BJ (cell line): ENCODE measurements around the gene WFDC5. TPM values are rescaled to one million over a fixed set of nuclear protein-coding genes. Genes with fewer than 3 reads are reported as not detected.

ENCODE experiments used
- CTCF ChIA-PET: fragments of 350-600 bp; formaldehyde crosslinking; extraction: SDS; loops from one replicate; lab custom pipeline; 2021; ENCODE audit warnings: antibody characterized with exemption, inconsistent platforms; lab: Yijun Ruan, JAX
- POLR2A ChIA-PET: fragments of 300-600 bp; sonication (Branson Sonifier 250); formaldehyde crosslinking; extraction: SDS; loops from one replicate; lab custom pipeline; 2021; ENCODE audit warnings: antibody characterized with exemption; lab: Charles Lee
- DNase-seq: peaks from one replicate; pipeline ENCODE4 v3.0.0-alpha.2; 2011; ENCODE audit warnings: low read depth
- H3K27me3 ChIP-seq: 2 replicates; pipeline ENCODE4 v1.6.0; 2011; ENCODE audit warnings: low read length; ENCODE audit not compliant: control insufficient read depth, insufficient read depth
- H3K36me3 ChIP-seq: 2 replicates; pipeline ENCODE4 v1.5.1; 2011; ENCODE audit warnings: low read length; ENCODE audit not compliant: control insufficient read depth, insufficient read depth
- H3K4me3 ChIP-seq: 2 replicates; pipeline ENCODE4 v1.5.1; 2011; ENCODE audit warnings: low read depth, mild to moderate bottlenecking, control low read depth, low read length
- polyA plus RNA-seq: library from polyadenylated mRNA; depleted of rRNA; stranded (reverse); fragments of >200 nt; gene quantifications from 2 replicates; pipeline ENCODE4 v1.2.3, GENCODE V29; 2011
- TF ChIP-seq, protein P1 (sequence below): IDR thresholded peaks from 2 replicates; pipeline ENCODE4 v1.5.1; 2011; ENCODE audit warnings: low read depth, mild to moderate bottlenecking, control low read depth, inconsistent platforms, low read length, moderate library complexity; ENCODE audit not compliant: insufficient read depth

The WFDC5 gene
- polyA plus RNA-seq, 1 experiment: not detected

DNA sequence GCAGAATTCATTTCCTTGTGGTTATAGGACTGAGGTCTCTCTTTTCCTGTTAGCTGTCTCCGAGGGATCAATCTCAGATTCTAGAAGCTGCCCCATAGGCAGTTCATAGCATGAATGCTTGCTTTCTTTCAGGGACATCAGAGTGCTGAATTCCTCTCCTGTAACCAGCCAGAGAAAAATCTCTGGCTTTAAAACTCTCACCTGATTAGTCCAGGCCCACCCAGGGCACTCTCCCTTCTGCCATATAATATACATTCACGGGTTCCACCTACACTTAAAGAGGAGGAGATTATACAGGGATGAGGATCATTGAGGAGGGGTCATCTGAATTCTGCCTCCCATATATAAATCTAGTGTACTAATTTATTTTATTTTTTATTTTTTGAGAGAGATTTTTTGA is 11.9 kb downstream of the WFDC5 start:
- no peak overlapping the region for H3K4me3 ChIP-seq
- DNase-seq: no peak
- TF ChIP-seq, protein P1, sequence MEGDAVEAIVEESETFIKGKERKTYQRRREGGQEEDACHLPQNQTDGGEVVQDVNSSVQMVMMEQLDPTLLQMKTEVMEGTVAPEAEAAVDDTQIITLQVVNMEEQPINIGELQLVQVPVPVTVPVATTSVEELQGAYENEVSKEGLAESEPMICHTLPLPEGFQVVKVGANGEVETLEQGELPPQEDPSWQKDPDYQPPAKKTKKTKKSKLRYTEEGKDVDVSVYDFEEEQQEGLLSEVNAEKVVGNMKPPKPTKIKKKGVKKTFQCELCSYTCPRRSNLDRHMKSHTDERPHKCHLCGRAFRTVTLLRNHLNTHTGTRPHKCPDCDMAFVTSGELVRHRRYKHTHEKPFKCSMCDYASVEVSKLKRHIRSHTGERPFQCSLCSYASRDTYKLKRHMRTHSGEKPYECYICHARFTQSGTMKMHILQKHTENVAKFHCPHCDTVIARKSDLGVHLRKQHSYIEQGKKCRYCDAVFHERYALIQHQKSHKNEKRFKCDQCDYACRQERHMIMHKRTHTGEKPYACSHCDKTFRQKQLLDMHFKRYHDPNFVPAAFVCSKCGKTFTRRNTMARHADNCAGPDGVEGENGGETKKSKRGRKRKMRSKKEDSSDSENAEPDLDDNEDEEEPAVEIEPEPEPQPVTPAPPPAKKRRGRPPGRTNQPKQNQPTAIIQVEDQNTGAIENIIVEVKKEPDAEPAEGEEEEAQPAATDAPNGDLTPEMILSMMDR: no peak

DNA sequence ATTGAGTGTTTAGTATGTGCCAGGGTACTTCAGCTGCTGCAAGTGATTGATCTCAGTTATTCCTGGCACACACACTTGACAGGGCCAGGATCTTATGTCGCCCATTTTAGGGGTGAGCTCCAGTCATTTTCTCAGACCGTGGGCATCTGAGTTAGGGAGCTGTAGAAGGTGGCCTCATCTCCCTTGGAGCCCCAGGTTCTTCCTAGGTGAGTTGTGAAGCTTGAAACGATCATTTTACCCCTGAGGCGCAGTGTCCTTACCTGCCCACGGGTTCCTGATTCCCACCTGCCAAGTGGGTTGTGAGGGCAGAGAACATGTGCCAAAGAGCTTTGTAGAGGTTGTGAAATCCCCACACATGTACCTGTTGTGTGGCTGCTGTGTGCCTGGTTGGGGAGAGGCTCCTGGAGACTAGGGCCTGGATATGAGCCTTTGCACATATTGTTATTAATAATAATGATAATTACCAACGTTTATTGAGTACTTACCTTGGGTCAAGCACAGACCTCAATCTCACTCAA is 13.6 kb downstream of the WFDC5 start:
- no peaks in the 10 kb centered on the region for H3K36me3 ChIP-seq
- ChIA-PET POLR2A (no interaction called here), CTCF (interaction anchor here (3.5 to 15.9 kb wide), 3 partner anchors 10 to 191 kb away, joined by 32 to 407 read pairs (median 78); no protein-coding TSS in a partner anchor)
- TF ChIP-seq, protein P1: no peak
- DNase-seq: no peak
- no peak overlapping the region for H3K4me3 ChIP-seq
- H3K27me3 ChIP-seq: peaks cover 2% of the 10 kb centered on the region; the same call in 1 of the 2 replicates

More for the DNA sequence above, 11.9 kb downstream of the WFDC5 start:
- CTCF ChIA-PET: interaction anchor here (1.8 to 2.3 kb wide), 2 partner anchors 9 to 59 kb away, joined by 7 read pairs; no protein-coding TSS in a partner anchor
- Histone ChIP-seq H3K27me3 (peaks cover 2% of the 10 kb centered on the region; the same call in 1 of the 2 replicates), H3K36me3 (no peaks in the 10 kb centered on the region)
- POLR2A ChIA-PET: no interaction called here

DNA sequence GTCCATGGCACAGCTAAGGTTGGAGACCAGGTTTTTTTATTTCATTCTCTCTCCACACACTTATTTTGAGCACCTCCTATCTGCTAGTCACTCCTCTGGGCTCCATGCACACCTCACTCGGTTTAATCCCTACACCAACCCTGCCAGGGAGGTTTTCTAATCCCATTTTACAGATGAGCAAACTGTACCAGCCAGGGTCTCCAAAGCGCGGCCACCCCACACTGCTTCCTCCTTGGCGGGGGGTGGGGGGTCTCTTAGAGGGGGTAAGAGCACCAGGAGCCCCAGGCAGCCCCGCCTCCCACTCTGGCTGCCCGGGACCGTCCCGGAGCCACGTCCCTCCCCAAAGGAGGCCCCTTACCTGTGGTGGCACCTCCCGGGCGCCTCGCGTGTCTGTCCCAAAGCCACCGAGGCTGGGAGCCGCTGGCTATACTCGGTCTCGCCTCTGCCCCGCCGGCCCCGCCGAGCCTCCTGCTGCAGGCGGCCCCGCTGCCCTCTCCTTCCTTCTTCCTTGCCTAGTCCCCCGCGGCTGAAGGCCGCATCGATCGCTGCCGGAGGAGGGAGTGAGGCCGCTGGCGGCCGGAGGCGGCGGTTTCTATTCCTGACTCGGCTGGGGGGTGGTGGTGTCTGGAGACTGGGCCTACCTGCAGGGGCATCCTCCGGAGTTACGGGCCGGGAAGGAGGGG is 14.3 kb downstream of the WFDC5 start, which contains the start of gene KCNS1:
Gene KCNS1, minus strand, starts transcription at position 565 of the 683 bp plus-strand sequence. CDS start 1,891 bp downstream, outside the sequence.
- no peaks in the 10 kb centered on the region for H3K36me3 ChIP-seq
- no peak within 1 kb of the TSS for H3K4me3 ChIP-seq
- peaks cover 2% of the 10 kb centered on the region; the same call in 1 of the 2 replicates for H3K27me3 ChIP-seq
- TF ChIP-seq, protein P1: no peak
- ChIA-PET POLR2A (no interaction called here), CTCF (interaction anchor here (2.8 to 15.9 kb wide), 4 partner anchors 11 to 192 kb away, joined by 12 to 407 read pairs (median 55); no protein-coding TSS in a partner anchor)
- no peak for DNase-seq

DNA sequence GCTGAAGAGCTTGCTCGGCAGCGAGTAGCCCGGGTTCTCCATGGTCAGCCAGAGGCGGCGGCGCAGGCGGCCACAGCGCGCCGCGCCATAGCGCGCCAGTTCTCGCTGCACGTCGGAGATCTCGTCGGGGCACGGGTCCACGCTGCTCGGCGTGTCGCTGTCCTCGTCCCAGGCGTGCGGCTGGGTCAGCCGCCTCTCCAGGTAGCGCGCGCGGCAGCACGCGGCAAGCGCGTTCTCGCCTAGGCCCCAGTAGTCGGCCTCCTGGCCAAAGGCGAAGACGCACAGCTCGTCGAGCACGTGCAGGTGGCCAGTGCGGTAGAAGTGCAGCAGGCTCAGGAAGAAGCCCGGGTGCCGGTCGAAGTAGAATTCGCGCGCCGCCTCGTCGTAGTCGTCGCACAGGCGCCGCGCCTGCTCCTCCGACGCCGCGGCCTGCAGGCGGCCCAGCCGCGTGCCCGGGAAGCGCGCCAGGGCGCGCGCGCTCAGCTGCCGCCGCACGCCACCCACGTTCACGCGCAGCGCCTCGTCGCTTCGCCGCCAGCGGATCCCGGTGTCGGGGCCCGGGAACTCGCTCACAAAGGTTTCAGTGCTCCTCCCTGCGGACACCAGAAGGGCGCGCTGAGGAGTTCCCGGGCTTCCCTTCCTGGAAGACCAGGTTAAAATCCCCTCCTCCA is 16.7 kb downstream of the WFDC5 start:
- Histone ChIP-seq H3K36me3 (no peaks in the 10 kb centered on the region), H3K27me3 (peaks cover 2% of the 10 kb centered on the region; the same call in 1 of the 2 replicates), H3K4me3 (no peak overlapping the region)
- ChIA-PET POLR2A (no interaction called here), CTCF (interaction anchor here (2.8 to 15.9 kb wide), 5 partner anchors 8 to 194 kb away, joined by 12 to 407 read pairs (median 46); no protein-coding TSS in a partner anchor)
- TF ChIP-seq, protein P1: peak; percentile 30; the same call in 1 of the 2 replicates
- DNase-seq: no peak
